Activated naive CD4-positive, alpha-beta T cell treated with anti-CD3 and anti-CD28 coated beads, Interleukin-2, amount 50 U/mL, for 72 hours (primary cell): ENCODE data around the gene CDK17. TPM values are rescaled to one million over a fixed set of nuclear protein-coding genes. Genes with fewer than 3 reads are reported as not detected.

Source experiments
- ATAC-seq, 2 donors: fragments of 150-1000 bp; cut with Tn5 transposase; 2 replicates each; pipeline ENCODE4 v1.10.0; 2021; ENCODE audit warnings: mild to moderate bottlenecking in 2 of 2, moderate library complexity in 2 of 2
- DNase-seq, 2 donors: peaks; one replicate each; pipeline ENCODE4 v3.0.0; 2021 to 2022; ENCODE audit warnings: low spot score in 2 of 2
- H3K27ac Mint-ChIP-seq, 2 donors: one replicate each; pipeline ENCODE4 v1.8.0; 2022; ENCODE audit warnings: mild to moderate bottlenecking in 2 of 2, mixed read lengths in 2 of 2
- H3K36me3 Mint-ChIP-seq, 2 donors: one replicate each; pipeline ENCODE4 v1.8.0; 2022; ENCODE audit warnings: mixed read lengths in 2 of 2
- H3K9me3 Mint-ChIP-seq, 2 donors: one replicate each; pipeline ENCODE4 v1.8.0; 2022; ENCODE audit warnings: mixed read lengths in 2 of 2
- total RNA-seq, 2 donors: library from RNA; stranded (reverse); gene quantifications; one replicate each; pipeline ENCODE4 v1.2.3, GENCODE V29; 2022

CDK17 gene
- total RNA-seq, 2 donors from 2014 or later, result 43.5 to 51.0 TPM

- Mint-ChIP-seq H3K9me3 (no peaks in the 10 kb centered on the region), H3K27ac (no peak overlapping the region), H3K36me3 (peaks cover 5 to 33% of the 10 kb centered on the region in 2 donors)
- DNase-seq (peak in 1 of 2 donors; percentile 52), ATAC-seq (no peak)
Observed at GRCh38 chr12:96238336-96239047, 161.7 kb downstream of the CDK17 start.

- DNase-seq (peak; percentile 40 to 76), ATAC-seq (peak; percentile 69 to 85)
- no peaks in the 10 kb centered on the region for H3K9me3 Mint-ChIP-seq
- peaks cover 5 to 25% of the 10 kb centered on the region in 2 donors for H3K36me3 Mint-ChIP-seq
- peak overlapping the region; percentile 76 to 77 for H3K27ac Mint-ChIP-seq
Observed at GRCh38 chr12:96237465-96238077, 162.7 kb downstream of the CDK17 start.

- Mint-ChIP-seq H3K27ac (peak overlapping the region; percentile 33 to 76), H3K9me3 (no peaks in the 10 kb centered on the region), H3K36me3 (peaks cover 5 to 27% of the 10 kb centered on the region in 2 donors)
- ATAC-seq (peak in 1 of 2 donors; percentile 1), DNase-seq (no peak)
Observed at GRCh38 chr12:96237035-96237434, 163.2 kb downstream of the CDK17 start.

GRCh38 chr12:96236221-96236822 lies 163.9 kb downstream of the CDK17 start:
- H3K36me3 Mint-ChIP-seq, result peaks cover 5 to 32% of the 10 kb centered on the region in 2 donors
- H3K9me3 Mint-ChIP-seq, result no peaks in the 10 kb centered on the region
- ATAC-seq (peak; percentile 48 to 57), DNase-seq (peak in 1 of 2 donors; percentile 23)
- H3K27ac Mint-ChIP-seq, result peak overlapping the region; percentile 53 to 76

- H3K27ac Mint-ChIP-seq, result no peak overlapping the region
- H3K36me3 Mint-ChIP-seq, result peaks cover 5 to 32% of the 10 kb centered on the region in 2 donors
- ATAC-seq (no peak), DNase-seq (peak in 1 of 2 donors; percentile 35)
- no peaks in the 10 kb centered on the region for H3K9me3 Mint-ChIP-seq
Observed at GRCh38 chr12:96235484-96235826, 164.8 kb downstream of the CDK17 start.

GRCh38 chr12:96234591-96235483 lies 165.4 kb downstream of the CDK17 start:
- ATAC-seq (no peak), DNase-seq (no peak)
- H3K27ac Mint-ChIP-seq, result no peak overlapping the region
- no peaks in the 10 kb centered on the region for H3K9me3 Mint-ChIP-seq
- peaks cover 5 to 32% of the 10 kb centered on the region in 2 donors for H3K36me3 Mint-ChIP-seq

GRCh38 chr12:96233939-96234461 lies 166.2 kb downstream of the CDK17 start:
- Mint-ChIP-seq H3K36me3 (peaks cover 5 to 32% of the 10 kb centered on the region in 2 donors), H3K9me3 (no peaks in the 10 kb centered on the region), H3K27ac (no peak overlapping the region)
- DNase-seq (peak in 1 of 2 donors; percentile 34), ATAC-seq (no peak)

GRCh38 chr12:96233168-96233567 lies 167.1 kb downstream of the CDK17 start:
- DNase-seq (peak in 1 of 2 donors; percentile 37), ATAC-seq (no peak)
- Mint-ChIP-seq H3K36me3 (peaks cover 5 to 32% of the 10 kb centered on the region in 2 donors), H3K9me3 (no peaks in the 10 kb centered on the region), H3K27ac (no peak overlapping the region)

GRCh38 chr12:96230646-96231045 lies 169.6 kb downstream of the CDK17 start:
- Mint-ChIP-seq H3K9me3 (no peaks in the 10 kb centered on the region), H3K27ac (no peak overlapping the region), H3K36me3 (peaks cover 2 to 12% of the 10 kb centered on the region in 2 donors)
- ATAC-seq (no peak), DNase-seq (peak in 1 of 2 donors; percentile 43)

- H3K9me3 Mint-ChIP-seq, result no peaks in the 10 kb centered on the region
- peak overlapping the region in 1 of 2 donors; percentile 29 for H3K27ac Mint-ChIP-seq
- peaks cover 7 to 17% of the 10 kb centered on the region in 2 donors for H3K36me3 Mint-ChIP-seq
- no peak for DNase-seq
- no peak for ATAC-seq
Observed at GRCh38 chr12:96228566-96229248, 171.5 kb downstream of the CDK17 start.

Other genes starting within 250 kb of the CDK17 start
- 10 to 100 TPM; 10.7 to 23.1 TPM for gene ELK3, start 206.1 kb downstream of the CDK17 start, total RNA-seq
- gene CFAP54, start 89.1 kb upstream of the CDK17 start, total RNA-seq, result under 1 TPM; 0.30 to 0.31 TPM